Thoracic aorta (tissue), 2 donors: ENCODE measurements around the gene SCG5. TPM values are rescaled to one million over a fixed set of nuclear protein-coding genes. Genes with fewer than 3 reads are reported as not detected.

Experiments
- ATAC-seq: fragments of 150-250 bp; one replicate; pipeline ENCODE4 v1.8.0; 2017; ENCODE audit warnings: low read depth; ENCODE audit not compliant: insufficient number of reproducible peaks, low FRiP score
- DNase-seq: peaks from one replicate; pipeline ENCODE4 v3.0.0-alpha.2; 2020; ENCODE audit warnings: low spot score
- H3K27ac ChIP-seq, 2 donors: fragments of 200-600 bp; sonication (generic); 1 replicate in 1 of 2; 2 replicates in 1 of 2; pipeline ENCODE4 v1.5.1; 2016; ENCODE audit warnings: mild to moderate bottlenecking in 2 of 2, moderate library complexity in 2 of 2
- H3K27me3 ChIP-seq: fragments of 200-600 bp; sonication (generic); replicated peaks from 2 replicates; pipeline ENCODE4 v1.6.0; 2016; ENCODE audit warnings: mild to moderate bottlenecking; ENCODE audit not compliant: insufficient read depth
- H3K36me3 ChIP-seq: fragments of 200-600 bp; sonication (generic); one replicate; pipeline ENCODE4 v1.5.1; 2016
- H3K4me1 ChIP-seq, 2 donors: fragments of 200-600 bp; sonication (generic); 1 replicate in 1 of 2; 2 replicates in 1 of 2; pipeline versions ENCODE4 v1.5.1 to v1.6.0; 2016; ENCODE audit warnings: low read depth in 2 of 2, mild to moderate bottlenecking in 1 of 2; ENCODE audit not compliant: control insufficient read depth in 1 of 2
- H3K4me3 ChIP-seq: fragments of 200-600 bp; sonication (generic); 2 replicates; pipeline ENCODE4 v1.5.1; 2016; ENCODE audit warnings: mild to moderate bottlenecking
- H3K9me3 ChIP-seq: fragments of 200-600 bp; sonication (generic); 2 replicates; pipeline ENCODE4 v1.5.1; 2016
- CTCF ChIP-seq: fragments of 200-600 bp; sonication (generic); IDR thresholded peaks from one replicate; pipeline ENCODE4 v1.5.1; 2019; ENCODE audit warnings: antibody characterized with exemption
- total RNA-seq, 2 donors: library from RNA; depleted of rRNA; stranded (reverse); fragments of >200 nt; gene quantifications; one replicate each; pipeline versions ENCODE4 v1.1.0 to v1.2.3, GENCODE V29; 2016

Gene SCG5
- total RNA-seq, 2 donors from 2014 or later, result 2.4 to 3.3 TPM

- DNase-seq (no peak), ATAC-seq (no peak)
- no peak for TF ChIP-seq CTCF
- H3K9me3 ChIP-seq, result no peaks in the 10 kb centered on the region
- H3K36me3 ChIP-seq, result no peaks in the 10 kb centered on the region
- H3K4me3 ChIP-seq, result no peak overlapping the region
- no peak overlapping the region for H3K27ac ChIP-seq
- no peaks in the 10 kb centered on the region for H3K27me3 ChIP-seq
- H3K4me1 ChIP-seq, result no peaks in the 10 kb centered on the region
Observed at GRCh38 chr15:32737304-32737703, 95.8 kb downstream of the SCG5 start.

GRCh38 chr15:32738666-32739065, 97.2 kb downstream of the SCG5 start:
- no peak for DNase-seq
- Histone ChIP-seq H3K27me3 (no peaks in the 10 kb centered on the region), H3K36me3 (no peaks in the 10 kb centered on the region), H3K27ac (no peak overlapping the region), H3K4me1 (no peaks in the 10 kb centered on the region), H3K4me3 (no peak overlapping the region), H3K9me3 (no peaks in the 10 kb centered on the region)
- no peak for TF ChIP-seq CTCF
- ATAC-seq, result no peak

GRCh38 chr15:32739522-32740063, 98.1 kb downstream of the SCG5 start:
- no peak overlapping the region for H3K4me3 ChIP-seq
- H3K36me3 ChIP-seq, result no peaks in the 10 kb centered on the region
- no peak for ATAC-seq
- no peaks in the 10 kb centered on the region for H3K9me3 ChIP-seq
- TF ChIP-seq CTCF, result no peak
- DNase-seq, result no peak
- no peaks in the 10 kb centered on the region for H3K4me1 ChIP-seq
- no peak overlapping the region for H3K27ac ChIP-seq
- H3K27me3 ChIP-seq, result no peaks in the 10 kb centered on the region

- Histone ChIP-seq H3K4me1 (no peaks in the 10 kb centered on the region), H3K4me3 (no peak overlapping the region), H3K36me3 (no peaks in the 10 kb centered on the region), H3K27ac (no peak overlapping the region), H3K9me3 (no peaks in the 10 kb centered on the region), H3K27me3 (no peaks in the 10 kb centered on the region)
- no peak for DNase-seq
- TF ChIP-seq CTCF, result no peak
- ATAC-seq, result no peak
Observed at GRCh38 chr15:32743411-32744140, 102.1 kb downstream of the SCG5 start.

GRCh38 chr15:32746116-32746857, 104.8 kb downstream of the SCG5 start:
- ATAC-seq, result no peak
- TF ChIP-seq CTCF, result no peak
- Histone ChIP-seq H3K27ac (no peak overlapping the region), H3K4me1 (no peaks in the 10 kb centered on the region), H3K27me3 (no peaks in the 10 kb centered on the region), H3K4me3 (no peak overlapping the region), H3K36me3 (no peaks in the 10 kb centered on the region), H3K9me3 (no peaks in the 10 kb centered on the region)
- no peak for DNase-seq
